HEK293T (cell line): ENCODE results near the gene MAFF.

Experiments
- BHLHE40 ChIP-seq: fragments of 450-650 bp; IDR thresholded peaks from 2 replicates; pipeline ENCODE4 v1.6.1; 2016; ENCODE audit warnings: mild to moderate bottlenecking, moderate library complexity, borderline replicate concordance
- FOXA1 ChIP-seq: fragments of 450-650 bp; IDR thresholded peaks from 2 replicates; pipeline ENCODE4 v1.6.1; 2016; ENCODE audit warnings: mild to moderate bottlenecking
- FOXK2 ChIP-seq: fragments of 450-650 bp; IDR thresholded peaks from 2 replicates; pipeline ENCODE4 v1.6.1; 2016; ENCODE audit warnings: mild to moderate bottlenecking
- FOXM1 ChIP-seq: fragments of 450-650 bp; IDR thresholded peaks from 2 replicates; pipeline ENCODE4 v1.6.1; 2017; ENCODE audit warnings: mild to moderate bottlenecking, borderline replicate concordance
- SP1 ChIP-seq: fragments of 450-650 bp; IDR thresholded peaks from 2 replicates; pipeline ENCODE4 v1.6.1; 2017
- SUZ12 ChIP-seq: fragments of 450-650 bp; IDR thresholded peaks from 2 replicates; pipeline ENCODE4 v1.6.1; 2016; ENCODE audit warnings: mild to moderate bottlenecking
- TARDBP ChIP-seq: fragments of 450-650 bp; IDR thresholded peaks from 2 replicates; pipeline ENCODE4 v1.6.1; 2016

DNA sequence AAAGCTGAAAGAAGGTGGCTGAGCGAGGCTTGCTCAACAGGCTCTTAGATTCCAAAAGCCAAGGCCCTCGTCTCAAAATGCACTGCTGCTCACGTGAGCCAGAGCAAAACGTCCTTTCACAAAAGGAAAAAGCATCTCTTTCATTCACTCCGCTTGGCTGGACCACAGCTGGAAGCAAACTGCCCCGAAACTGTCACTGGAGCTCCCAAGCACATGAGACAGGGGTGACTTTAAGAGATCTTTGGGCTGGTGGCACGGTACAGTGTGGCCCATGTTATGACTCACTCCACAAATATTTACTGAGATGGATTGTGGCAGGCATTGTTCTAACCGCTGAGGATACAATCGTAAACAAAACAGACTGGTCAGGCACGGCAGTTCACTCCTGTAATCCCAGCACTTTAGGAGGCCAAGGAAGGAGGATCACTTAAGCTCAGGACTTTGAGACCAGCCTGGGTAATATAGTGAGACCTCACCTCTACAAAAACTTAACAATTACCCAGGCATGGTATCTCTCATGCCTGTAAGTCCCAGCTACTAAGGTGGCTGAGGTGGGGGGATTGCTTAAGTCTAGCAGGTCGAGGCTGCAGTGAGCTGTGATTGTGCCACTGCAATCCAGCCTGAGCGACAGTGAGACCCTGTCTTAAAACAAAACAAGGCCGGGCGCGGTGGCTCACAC lies 23.7 kb upstream of the MAFF start:
- TF ChIP-seq BHLHE40 (no peak), TARDBP (no peak), SUZ12 (no peak), FOXM1 (no peak), SP1 (no peak), FOXK2 (no peak), FOXA1 (no peak)
